Natural killer cell (primary cell): Measurements from ENCODE around the gene ZCCHC17. TPM values are rescaled to one million over a fixed set of nuclear protein-coding genes. Genes with fewer than 3 reads are reported as not detected.

ENCODE experiments used
- ATAC-seq, 3 donors: fragments of 150-1000 bp in 2 of 3; fragments of 200-7000 bp in 1 of 3; cut with Tn5 transposase; 1 replicate in 1 of 3; 2 replicates in 2 of 3; pipeline ENCODE4 v1.10.0; 2021; ENCODE audit warnings: mild to moderate bottlenecking in 2 of 3, moderate library complexity in 2 of 3
- DNase-seq, 2 donors: peaks; one replicate each; pipeline versions ENCODE4 v3.0.0 to v3.0.0-alpha.2; 2013 to 2021; ENCODE audit warnings: mixed read lengths in 1 of 2
- H3K27ac ChIP-seq: one replicate; pipeline ENCODE4 v1.5.1; 2013; ENCODE audit warnings: mild to moderate bottlenecking, low read length
- H3K27me3 ChIP-seq: one replicate; pipeline ENCODE4 v1.6.1; 2013; ENCODE audit warnings: low read length; ENCODE audit not compliant: control insufficient read depth, insufficient read depth
- H3K36me3 ChIP-seq: one replicate; pipeline ENCODE4 v1.6.1; 2013; ENCODE audit warnings: low read length; ENCODE audit not compliant: control insufficient read depth, insufficient read depth
- H3K4me1 ChIP-seq: one replicate; pipeline ENCODE4 v1.6.1; 2013; ENCODE audit warnings: low read length; ENCODE audit not compliant: control insufficient read depth, insufficient read depth
- H3K4me3 ChIP-seq: one replicate; pipeline ENCODE4 v1.5.1; 2013; ENCODE audit warnings: low read length
- H3K9me3 ChIP-seq: one replicate; pipeline ENCODE4 v1.6.1; 2013; ENCODE audit warnings: low read length; ENCODE audit not compliant: control insufficient read depth, insufficient read depth
- H3K27ac Mint-ChIP-seq, 2 donors: one replicate each; pipeline ENCODE4 v1.8.0; 2022; ENCODE audit warnings: mild to moderate bottlenecking in 2 of 2, mixed read lengths in 2 of 2, moderate library complexity in 1 of 2
- H3K27me3 Mint-ChIP-seq, 2 donors: one replicate each; pipeline ENCODE4 v1.8.0; 2022; ENCODE audit warnings: low read depth in 2 of 2, mixed read lengths in 2 of 2
- H3K36me3 Mint-ChIP-seq: one replicate; pipeline ENCODE4 v1.8.0; 2022; ENCODE audit warnings: mixed read lengths
- H3K4me1 Mint-ChIP-seq, 2 donors: one replicate each; pipeline ENCODE4 v1.8.0; 2022; ENCODE audit warnings: mixed read lengths in 2 of 2
- H3K4me3 Mint-ChIP-seq: one replicate; pipeline ENCODE4 v1.8.0; 2022; ENCODE audit warnings: mild to moderate bottlenecking, moderate library complexity, mixed read lengths
- H3K9me3 Mint-ChIP-seq, 2 donors: one replicate each; pipeline ENCODE4 v1.8.0; 2022; ENCODE audit warnings: mixed read lengths in 2 of 2
- WGBS: methylation state at CpG from one replicate; pipeline ENCODE4 v1.1.7; 2013; ENCODE audit warnings: missing lambda C conversion rate; ENCODE audit not compliant: insufficient coverage; 5-methylcytosine and 5-hydroxymethylcytosine counted together
- intact Hi-C: fragments of 100-400 bp; cut with micrococcal nuclease; formaldehyde crosslinking; loops from one replicate; pipeline ENCODE4 v1.14.2; 2022
- total RNA-seq, 4 donors: library from RNA; stranded (reverse); fragments of 120-200 nt in 1 of 4; gene quantifications; one replicate each; pipeline versions ENCODE4 v1.2.3 to v1.2.4, GENCODE V29; 2013 to 2022
- TF ChIP-seq, protein P1 (sequence below): fragments of 200-600 bp; IDR thresholded peaks from one replicate; pipeline ENCODE4 v1.8.0; 2022; ENCODE audit warnings: antibody characterized with exemption

The ZCCHC17 gene
- total RNA-seq, 3 donors from 2014 or later (not counting 1 experiment from before 2014, with no cell fraction given), result 24.1 to 31.1 (median 27.8) TPM

GRCh38 chr1:31327381-31327780, 30.5 kb downstream of the ZCCHC17 start:
- DNase-seq (no peak), ATAC-seq (no peak)
- no peaks in the 10 kb centered on the region for H3K36me3 Mint-ChIP-seq
- no peaks in the 10 kb centered on the region for H3K27me3 ChIP-seq
- no peak overlapping the region for H3K4me3 ChIP-seq
- peaks cover 8% of the 10 kb centered on the region for H3K36me3 ChIP-seq
- no peaks in the 10 kb centered on the region for H3K9me3 ChIP-seq
- 100% methylated on average over 3 of the region's 3 CpGs for WGBS
- H3K4me1 Mint-ChIP-seq, result peaks cover 0 to 10% of the 10 kb centered on the region in 2 donors
- no peaks in the 10 kb centered on the region for H3K27me3 Mint-ChIP-seq
- H3K27ac Mint-ChIP-seq, result no peak overlapping the region
- no peak overlapping the region for H3K27ac ChIP-seq
- no peaks in the 10 kb centered on the region for H3K4me1 ChIP-seq
- H3K4me3 Mint-ChIP-seq, result no peak overlapping the region
- intact Hi-C loops, result no loop called here
- H3K9me3 Mint-ChIP-seq, result no peaks in the 10 kb centered on the region
- TF ChIP-seq, protein P1, sequence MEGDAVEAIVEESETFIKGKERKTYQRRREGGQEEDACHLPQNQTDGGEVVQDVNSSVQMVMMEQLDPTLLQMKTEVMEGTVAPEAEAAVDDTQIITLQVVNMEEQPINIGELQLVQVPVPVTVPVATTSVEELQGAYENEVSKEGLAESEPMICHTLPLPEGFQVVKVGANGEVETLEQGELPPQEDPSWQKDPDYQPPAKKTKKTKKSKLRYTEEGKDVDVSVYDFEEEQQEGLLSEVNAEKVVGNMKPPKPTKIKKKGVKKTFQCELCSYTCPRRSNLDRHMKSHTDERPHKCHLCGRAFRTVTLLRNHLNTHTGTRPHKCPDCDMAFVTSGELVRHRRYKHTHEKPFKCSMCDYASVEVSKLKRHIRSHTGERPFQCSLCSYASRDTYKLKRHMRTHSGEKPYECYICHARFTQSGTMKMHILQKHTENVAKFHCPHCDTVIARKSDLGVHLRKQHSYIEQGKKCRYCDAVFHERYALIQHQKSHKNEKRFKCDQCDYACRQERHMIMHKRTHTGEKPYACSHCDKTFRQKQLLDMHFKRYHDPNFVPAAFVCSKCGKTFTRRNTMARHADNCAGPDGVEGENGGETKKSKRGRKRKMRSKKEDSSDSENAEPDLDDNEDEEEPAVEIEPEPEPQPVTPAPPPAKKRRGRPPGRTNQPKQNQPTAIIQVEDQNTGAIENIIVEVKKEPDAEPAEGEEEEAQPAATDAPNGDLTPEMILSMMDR, result no peak

GRCh38 chr1:31335007-31335406, 38.2 kb downstream of the ZCCHC17 start:
- no peak overlapping the region for H3K4me3 ChIP-seq
- intact Hi-C loops, result loop anchor here (1.0 to 2.0 kb wide), 2 partner anchors 38 to 151 kb away; partner anchors contain the start of genes SNRNP40 and ZCCHC17

GRCh38 chr1:31336687-31337467, 40.0 kb downstream of the ZCCHC17 start:
- Mint-ChIP-seq H3K36me3 (peaks cover 7% of the 10 kb centered on the region), H3K4me1 (peaks cover 7 to 13% of the 10 kb centered on the region in 2 donors), H3K27ac (no peak overlapping the region), H3K27me3 (no peaks in the 10 kb centered on the region), H3K4me3 (no peak overlapping the region), H3K9me3 (no peaks in the 10 kb centered on the region)
- H3K27ac ChIP-seq, result no peak overlapping the region
- H3K4me3 ChIP-seq, result no peak overlapping the region
- H3K27me3 ChIP-seq, result no peaks in the 10 kb centered on the region
- no peak for DNase-seq
- no peaks in the 10 kb centered on the region for H3K9me3 ChIP-seq
- no peaks in the 10 kb centered on the region for H3K4me1 ChIP-seq
- H3K36me3 ChIP-seq, result peaks cover 7% of the 10 kb centered on the region
- intact Hi-C loops, result no loop called here
- no peak for ATAC-seq
- TF ChIP-seq, protein P1, result no peak
- 89% methylated on average over 10 of the region's 10 CpGs for WGBS

More at GRCh38 chr1:31335007-31335406, 38.2 kb downstream of the ZCCHC17 start:
- H3K4me1 Mint-ChIP-seq, result peaks cover 10 to 13% of the 10 kb centered on the region in 2 donors
- DNase-seq (peak in 1 of 2 donors; percentile 38), ATAC-seq (peak; percentile 44 to 62 (median 57))
- H3K4me3 Mint-ChIP-seq, result no peak overlapping the region
- H3K9me3 ChIP-seq, result no peaks in the 10 kb centered on the region
- no peaks in the 10 kb centered on the region for H3K27me3 Mint-ChIP-seq
- TF ChIP-seq, protein P1, result peak; percentile 52
- H3K27ac ChIP-seq, result no peak overlapping the region
- H3K4me1 ChIP-seq, result no peaks in the 10 kb centered on the region
- peak overlapping the region in 1 of 2 donors; percentile 17 for H3K27ac Mint-ChIP-seq
- H3K27me3 ChIP-seq, result no peaks in the 10 kb centered on the region
- peaks cover 7% of the 10 kb centered on the region for H3K36me3 Mint-ChIP-seq
- H3K9me3 Mint-ChIP-seq, result no peaks in the 10 kb centered on the region
- H3K36me3 ChIP-seq, result peaks cover 2% of the 10 kb centered on the region
